ENCODE data around the gene MSI2.

Gene MSI2

DNA sequence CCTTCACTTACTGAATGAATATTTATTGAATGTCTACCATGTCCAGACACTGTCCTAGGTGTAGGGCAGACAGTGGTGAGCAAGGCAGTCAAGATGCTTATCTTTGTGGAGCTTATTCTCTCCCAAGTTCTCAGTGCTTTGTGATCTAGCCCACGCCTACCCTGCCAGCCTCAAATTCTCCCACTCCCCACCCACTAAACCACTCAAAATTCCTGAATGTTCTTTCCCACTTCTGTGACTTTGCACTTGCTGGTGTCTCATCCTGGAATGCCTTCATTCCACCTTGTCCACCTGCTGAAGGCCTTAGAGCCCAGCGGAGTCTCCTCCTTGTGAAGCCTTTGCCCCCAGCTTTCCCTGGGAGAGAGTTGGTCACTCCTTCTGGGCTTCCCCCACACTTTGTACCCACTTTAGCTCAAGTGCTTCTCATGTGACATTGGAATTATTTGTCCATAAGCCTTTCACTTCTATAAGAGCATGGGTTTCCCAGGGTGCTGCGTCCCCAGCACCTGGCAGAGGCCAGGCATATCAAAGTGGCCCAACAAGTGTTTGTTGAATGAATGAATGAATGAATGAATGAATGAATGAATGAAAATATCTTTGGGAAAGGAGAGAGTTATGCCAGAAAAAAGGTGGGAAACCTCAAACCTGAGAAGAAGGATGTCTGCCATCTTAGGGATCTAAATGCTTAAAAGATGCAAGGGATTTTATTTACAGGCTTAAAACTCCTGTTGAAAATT lies 465.8 kb downstream of the MSI2 start:
- DNase-seq (ENCODE audit: low spot score): no peak

DNA sequence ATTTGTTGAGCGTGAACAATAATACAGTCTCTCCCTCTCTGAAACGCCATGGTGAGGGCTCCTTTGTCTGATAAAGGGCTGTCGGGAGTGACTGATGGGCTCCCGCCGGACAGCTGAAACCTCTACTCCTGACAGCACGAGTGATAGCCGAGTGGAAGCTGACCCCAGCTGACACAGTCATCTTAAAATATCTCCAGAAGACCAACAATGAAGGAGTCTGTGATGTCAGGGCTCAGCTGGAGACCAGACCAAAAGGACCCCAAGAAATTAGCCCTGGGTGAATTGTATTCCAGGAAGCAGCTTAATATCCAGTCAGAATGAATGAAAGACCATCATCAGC lies 466.4 kb downstream of the MSI2 start:
- no peak for DNase-seq (ENCODE audit: low spot score)

DNA sequence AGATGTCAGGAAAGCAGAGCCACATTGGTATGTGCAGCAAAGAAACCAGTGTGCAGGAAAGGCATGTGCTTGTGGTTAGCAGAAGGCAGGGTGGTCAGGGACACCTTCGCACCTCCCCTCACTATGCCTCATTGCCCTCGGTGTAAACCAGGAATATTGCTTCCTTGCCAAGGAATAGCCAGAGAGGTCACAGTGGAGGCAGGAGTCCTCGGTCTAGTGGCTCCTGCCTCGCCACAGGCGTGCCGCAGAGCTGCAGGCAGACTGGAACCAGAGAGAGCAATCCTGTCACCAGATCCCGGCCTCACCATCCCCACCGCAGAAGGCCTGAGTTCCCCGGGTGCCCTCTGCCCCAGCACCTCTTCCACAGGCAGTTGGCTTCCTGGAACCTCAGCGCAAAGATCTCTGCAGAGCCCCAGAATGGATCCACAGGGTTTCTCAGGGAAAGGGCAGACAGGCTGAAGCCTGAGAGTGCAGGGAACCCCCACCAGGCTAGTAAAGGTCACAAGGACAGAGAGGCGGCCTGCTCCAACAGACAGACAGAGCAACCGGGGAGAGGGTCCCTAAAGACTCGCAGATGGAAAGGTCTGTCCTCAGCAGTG lies 467.2 kb downstream of the MSI2 start:
- no peak for DNase-seq (ENCODE audit: low spot score)

DNA sequence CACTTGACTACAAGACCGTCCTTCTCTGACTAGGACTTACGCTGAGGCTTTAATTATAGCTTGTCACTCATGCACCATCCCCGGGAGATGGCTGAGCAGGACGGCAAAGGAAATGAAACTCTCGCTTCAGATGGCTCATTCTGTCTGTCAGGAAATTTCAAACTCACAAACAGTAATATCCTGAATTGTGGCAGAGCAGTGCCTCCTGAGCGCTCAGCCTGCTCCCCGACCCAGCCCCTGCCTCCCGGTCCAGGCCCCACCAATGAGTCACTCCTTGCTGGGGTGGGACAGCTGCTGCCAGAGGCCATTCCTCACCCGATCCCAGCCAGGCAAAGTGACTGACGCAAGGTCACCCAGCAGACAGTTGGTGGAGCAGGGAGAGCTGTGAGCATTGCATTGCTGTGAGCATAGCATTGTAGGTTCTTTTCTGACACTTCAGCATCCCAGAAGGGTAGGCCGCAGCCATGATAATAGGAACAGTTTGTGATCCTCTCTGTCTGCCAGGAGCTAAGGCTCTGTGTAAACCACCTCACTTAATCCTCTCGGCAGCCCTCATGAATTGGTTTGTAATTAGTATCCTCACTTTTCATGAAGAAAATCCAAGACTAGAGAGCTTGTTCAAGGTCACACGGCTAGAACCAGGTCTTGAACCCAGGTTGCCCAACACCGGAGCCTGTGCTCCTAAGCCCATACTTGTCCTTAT lies 467.9 kb downstream of the MSI2 start:
- DNase-seq (ENCODE audit: low spot score): no peak

DNA sequence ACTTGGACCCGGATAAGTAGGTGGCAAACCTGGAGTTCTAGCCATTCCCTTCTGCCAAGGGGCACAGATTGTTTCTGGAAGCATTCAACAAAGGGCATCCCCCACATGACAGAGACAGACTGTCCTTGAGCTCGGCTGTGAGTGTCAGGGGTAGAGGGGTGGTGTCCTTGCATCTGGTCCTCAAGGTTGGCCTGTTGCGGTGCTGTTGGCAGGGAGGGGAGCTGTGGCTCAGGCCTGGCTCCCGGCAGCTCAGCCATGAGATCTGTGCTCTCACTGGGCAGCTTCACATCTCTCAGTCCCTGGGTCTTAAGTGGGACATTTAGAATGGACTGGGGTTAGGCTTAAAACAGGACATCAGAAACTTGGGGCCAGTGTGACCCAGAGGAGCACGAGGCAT lies 468.4 kb downstream of the MSI2 start:
- no peak for DNase-seq (ENCODE audit: low spot score)

DNA sequence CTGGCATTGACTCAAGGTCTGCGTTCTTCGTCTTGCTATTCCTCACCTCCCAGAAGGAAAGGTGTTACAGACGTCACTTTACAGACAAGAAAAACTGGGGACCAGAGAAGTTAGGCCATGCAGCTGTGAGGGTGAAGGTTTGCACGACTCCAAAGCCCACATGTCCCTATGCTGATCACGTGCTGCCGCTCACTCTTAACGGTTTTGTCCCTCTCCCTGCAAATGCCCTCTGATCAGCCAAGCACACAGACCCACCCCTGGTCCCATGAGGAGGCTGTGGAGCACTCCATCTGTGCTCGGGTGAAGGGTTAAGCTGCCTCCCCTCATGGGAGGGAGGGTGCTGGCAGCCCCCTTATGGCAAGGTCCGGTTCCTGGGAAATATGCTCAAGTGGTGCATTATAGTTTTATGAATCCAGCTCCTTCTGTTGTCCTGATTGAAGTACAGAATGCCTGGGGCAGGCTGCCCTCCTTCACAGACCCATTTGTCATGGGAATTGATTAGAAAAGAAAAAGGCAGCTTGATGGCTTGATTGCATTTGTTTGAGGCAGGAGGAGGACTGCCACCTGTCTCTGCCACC lies 470.0 kb downstream of the MSI2 start:
- DNase-seq (ENCODE audit: low spot score): no peak

DNA sequence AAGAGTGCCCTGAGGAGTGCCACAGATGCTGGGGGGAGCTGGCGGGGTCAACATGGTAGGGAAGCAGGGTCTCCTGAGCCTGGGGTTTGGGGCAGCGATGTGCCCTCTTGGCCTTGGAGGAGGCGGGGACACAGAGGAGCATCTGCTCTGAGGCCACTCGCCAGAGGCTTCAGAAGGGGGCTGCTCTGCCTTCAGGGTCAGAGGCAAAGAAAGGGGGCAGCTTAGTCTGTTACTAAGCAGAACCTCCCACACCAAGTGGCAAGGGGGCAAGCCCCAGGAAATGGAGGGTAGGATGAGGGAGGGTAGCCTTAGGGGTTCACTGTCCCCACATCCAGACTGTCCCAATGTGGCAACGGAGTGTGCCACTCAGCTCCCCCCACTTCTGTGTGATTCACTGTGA lies 470.5 kb downstream of the MSI2 start:
- DNase-seq (ENCODE audit: low spot score): no peak

DNA sequence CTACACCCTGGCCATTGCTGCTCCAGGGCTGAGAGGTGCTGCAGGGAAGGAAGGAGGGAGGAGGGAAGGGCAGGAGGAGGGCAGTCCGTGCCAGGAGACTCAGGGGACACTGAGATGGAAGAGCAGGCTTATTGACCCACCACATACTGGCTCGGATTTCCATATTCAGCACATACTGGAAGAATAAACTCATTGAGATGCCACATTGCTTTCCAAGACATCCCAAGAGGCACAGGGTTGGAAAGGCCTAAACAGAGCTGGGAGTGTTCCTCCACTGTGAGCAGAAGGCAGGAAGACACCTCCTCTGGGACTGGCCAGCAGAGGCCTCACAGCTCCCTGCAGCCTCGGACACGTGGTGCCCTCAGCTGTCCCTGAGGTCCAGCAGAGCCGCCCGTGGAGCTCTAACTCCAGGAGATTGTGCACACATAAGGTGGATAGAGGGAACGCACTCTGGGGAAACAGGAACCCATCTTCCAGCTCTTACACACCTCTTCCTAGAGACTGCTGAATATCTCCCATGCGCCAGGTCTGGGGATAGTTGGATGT lies 471.4 kb downstream of the MSI2 start:
- no peak for DNase-seq (ENCODE audit: low spot score)

DNA sequence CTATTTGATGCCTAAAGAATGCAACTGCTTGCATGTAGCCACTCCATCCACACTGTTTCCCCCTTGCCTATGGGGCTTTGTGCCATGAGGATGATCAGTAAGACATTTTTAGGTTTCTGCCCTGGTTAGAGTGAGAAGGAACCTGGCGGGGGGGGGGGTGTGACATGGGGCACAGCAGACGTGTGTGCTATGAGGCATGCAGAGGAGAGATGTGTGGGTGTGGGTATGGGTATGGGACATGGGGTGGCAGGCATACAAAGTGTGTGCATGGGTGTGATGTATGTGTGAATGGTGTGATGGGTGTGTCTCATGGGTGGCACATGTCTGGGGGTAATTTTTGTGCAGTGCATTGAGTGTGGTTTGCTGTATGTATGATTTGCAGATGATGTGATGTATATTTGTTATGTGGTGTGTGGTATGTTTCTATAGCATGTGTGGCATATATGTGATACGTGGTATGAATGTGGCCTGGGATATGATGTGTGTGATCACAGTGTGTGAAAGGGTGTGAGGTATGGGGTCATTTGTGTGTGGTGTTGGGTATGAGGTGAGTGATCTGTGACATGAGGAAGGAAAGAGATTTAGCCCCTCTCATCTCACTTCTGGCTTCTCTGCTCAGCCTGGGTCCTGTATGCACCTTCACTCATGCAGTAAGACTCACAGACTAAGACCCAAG lies 473.8 kb downstream of the MSI2 start:
- no peak for DNase-seq (ENCODE audit: low spot score)

DNA sequence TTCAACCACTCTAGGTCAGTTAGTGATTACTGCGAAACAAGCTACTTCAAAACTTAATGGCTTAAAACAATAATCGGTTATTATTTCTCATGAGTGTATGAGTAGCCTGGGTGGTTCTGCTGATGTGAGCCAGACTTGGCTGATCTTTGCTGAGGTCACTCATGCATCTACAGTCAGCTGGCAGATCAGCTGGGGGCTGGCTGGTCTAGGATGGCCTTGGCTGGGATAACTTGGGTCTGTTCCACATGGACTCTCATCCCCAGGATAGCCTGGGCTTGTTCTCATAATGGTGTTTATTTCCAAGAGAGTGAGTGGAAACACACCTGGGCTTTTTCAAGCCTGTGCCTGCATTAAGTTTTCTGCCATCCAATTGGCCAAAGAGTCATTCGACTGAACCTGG lies 475.7 kb downstream of the MSI2 start:
- no peak for DNase-seq (ENCODE audit: low spot score)

DNA sequence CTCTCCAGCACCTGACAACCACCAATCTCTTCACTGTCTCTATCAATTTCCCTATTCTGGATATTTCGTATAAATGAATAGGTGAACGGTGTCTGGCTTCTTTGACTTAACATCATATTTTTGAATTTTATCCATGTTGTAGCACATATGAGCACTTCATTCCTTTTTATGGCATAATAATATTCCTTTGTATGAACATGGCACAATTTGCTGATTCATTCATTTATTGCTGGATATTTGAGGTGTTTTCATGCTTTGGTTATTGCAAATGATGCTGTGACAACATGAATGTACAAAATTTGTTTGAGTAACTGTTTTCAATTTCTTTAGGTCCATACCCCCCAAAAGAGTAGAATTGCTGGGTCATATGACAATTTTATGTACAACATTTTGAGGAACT lies 476.8 kb downstream of the MSI2 start:
- DNase-seq (ENCODE audit: low spot score): no peak

Measured in hematopoietic multipotent progenitor cell treated with erythropoietin and hydrocortisone succinate and interleukin-3 and kit ligand, for 17 days (in vitro differentiated cells).